Left ventricle myocardium superior (tissue), 1 donor: Measurements from ENCODE around the gene OCA2. TPM values are rescaled to one million over a fixed set of nuclear protein-coding genes. Genes with fewer than 3 reads are reported as not detected.
A peak's percentile ranks its signal among the peaks of the same experiment; 100 is the strongest.

Experiments
- ATAC-seq: fragments of 200-7000 bp; cut with Tn5 transposase; one replicate; pipeline ENCODE4 v1.9.1; 2020; ENCODE audit warnings: mild to moderate bottlenecking, moderate library complexity
- DNase-seq: peaks from one replicate; pipeline ENCODE4 v3.0.0-alpha.2; 2020
- intact Hi-C: fragments of 100-400 bp; cut with micrococcal nuclease; formaldehyde crosslinking; loops from one replicate; pipeline ENCODE4 v1.11.0; 2022
- total RNA-seq: library from RNA; stranded (reverse); fragmentation: NEBNext Ultra II Directional; extraction: Animal tissue kit (Norgen Biotek cat#: 25700); gene quantifications from one replicate; pipeline ENCODE4 v1.2.1, GENCODE V29; 2021
- donor health status: DM: no; HTN: yes; CAD: no; lungs with severe emphysema.

Gene OCA2
- total RNA-seq, 1 donor from 2014 or later: 0.15 TPM

DNA sequence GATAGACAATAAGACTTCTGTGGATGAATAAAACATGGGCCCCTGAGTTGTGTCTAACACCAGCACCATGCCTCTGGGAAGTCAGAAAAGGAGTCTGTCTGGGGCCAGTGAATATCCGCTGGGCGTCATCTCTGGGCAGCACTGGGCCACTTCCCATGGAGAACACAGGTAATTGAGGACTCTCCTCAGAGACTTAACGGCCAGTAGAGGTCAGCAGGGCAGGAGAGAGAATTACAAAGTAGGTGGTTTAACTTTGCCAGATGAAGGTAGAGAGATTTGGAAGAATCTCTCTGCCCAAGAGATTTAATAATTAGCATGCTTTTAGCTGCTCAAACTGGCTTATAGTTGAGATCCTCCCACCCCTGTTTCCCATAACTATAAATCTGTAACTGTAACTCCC is 65.7 kb downstream of the OCA2 start:
- intact Hi-C loops: no loop called here
- no peak for DNase-seq
- ATAC-seq: no peak

DNA sequence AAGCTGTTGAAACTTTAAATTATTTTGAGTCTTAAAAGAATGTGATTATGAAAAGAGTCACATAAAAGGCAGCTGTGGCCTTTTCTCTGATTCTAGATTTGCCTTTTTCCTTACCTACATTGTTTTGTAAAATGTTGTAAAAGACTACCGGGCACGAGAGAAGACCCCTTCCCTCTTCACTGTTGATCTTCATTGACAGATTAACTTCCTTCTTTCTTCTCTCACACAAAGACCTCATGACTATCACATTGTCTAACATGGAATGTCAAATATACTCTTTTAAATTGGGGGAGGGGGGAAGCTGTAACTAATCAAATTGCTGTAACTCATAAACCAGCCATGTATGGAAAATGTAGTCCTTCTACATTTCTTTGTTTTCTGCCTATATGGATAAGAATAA is 68.3 kb downstream of the OCA2 start:
- ATAC-seq (no peak), DNase-seq (no peak)
- intact Hi-C loops: no loop called here

DNA sequence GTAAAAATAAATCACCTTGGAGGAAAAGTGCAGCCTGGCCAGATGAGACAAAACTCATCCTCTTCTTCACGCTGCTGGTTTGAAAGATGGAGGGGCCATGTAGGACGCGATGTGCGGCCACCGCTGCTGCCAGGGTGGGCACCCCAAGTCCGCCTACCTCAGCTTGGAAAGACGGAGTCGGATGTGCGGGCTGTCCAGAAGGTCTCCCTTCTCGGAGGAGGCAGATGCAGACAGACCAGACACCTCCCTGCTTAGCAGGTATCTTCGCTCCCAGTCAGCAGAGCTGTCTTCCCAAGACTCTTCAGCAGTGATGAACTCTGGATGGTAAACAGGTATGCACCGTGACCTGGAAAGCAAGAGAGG is 71.4 kb downstream of the OCA2 start:
- no peak for ATAC-seq
- intact Hi-C loops: no loop called here
- DNase-seq: no peak

DNA sequence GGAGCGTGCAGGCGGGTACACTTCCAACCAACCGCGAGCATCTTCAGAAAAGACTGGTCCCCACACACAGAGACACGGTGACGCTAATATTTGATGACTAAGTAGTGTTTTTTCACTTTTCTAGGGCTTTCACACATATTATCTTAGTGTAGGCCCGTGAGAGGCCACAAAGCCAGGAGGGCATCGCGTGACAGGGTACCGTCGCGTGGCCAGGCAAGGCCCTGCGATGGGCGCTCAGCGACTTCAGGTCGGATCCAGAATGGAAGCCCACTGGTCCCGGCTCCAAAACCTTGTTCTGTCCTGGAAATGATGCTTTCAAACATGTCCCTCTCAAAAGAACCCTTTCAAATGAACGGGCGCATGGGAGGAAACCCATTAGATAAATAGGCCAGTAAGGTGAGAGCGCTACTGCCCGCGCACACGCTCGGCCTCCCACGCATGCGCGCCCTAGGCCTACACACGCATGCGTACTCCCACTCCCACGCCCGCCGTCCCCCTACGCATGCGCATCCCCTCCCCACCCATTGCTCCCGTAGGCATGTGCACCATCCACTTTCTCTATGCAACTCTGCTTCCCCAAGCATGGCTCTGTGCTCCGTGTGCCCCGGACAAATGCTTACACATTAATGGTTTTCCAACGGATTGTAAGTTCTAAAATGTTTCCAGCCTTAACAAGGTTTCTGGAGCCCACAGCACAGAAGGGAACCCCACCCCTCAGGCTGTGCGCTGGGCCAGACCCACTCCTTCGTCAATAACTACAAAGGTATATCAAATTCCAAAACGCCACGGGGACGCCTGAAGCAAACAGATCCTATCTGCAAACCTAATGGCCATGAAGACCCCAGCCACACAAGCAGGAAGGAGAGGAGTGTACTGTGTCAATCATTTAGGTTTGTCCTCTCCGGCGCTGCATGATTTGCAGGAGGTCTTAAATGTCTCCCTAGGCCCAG is 72.1 kb downstream of the OCA2 start:
- DNase-seq (no peak), ATAC-seq (no peak)
- intact Hi-C loops: no loop called here

DNA sequence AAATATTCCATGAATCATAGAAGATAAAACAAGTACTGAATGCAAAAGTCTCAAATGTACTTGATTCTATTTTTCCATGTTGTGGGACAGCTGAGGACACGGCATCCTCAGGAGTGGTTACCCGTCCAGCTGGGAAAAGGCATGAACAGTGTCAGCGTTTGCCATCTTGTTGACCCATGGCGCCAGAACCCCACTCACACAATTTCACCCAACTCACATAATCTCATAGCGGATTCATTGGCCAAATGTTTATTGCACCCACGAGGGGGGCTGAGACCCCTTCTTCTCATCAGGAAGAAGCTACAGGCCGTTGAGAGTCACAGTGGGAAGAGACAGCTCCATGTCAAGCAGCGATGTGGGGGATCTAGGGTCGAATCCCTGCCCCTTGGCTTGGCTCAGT is 72.9 kb downstream of the OCA2 start:
- intact Hi-C loops: no loop called here
- no peak for DNase-seq
- no peak for ATAC-seq

DNA sequence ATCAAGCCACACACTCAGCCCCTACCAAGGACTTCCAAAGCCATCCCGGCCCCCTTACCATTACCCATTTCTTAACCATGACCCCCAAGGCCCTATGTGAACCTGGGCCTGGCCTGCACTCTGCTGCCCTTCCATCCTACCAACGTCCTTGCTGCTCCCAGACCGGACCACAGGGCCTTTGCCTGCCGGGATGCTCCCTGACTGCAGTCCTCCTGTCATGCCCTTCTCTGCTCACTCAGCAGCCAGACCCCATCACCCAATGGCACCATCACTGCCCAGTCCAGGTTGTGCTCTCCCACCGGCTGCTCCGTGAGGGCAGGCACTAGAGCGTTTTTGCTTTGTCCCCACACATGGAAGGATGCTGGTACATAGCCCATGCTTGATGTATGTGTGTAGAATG is 73.7 kb downstream of the OCA2 start:
- ATAC-seq: no peak
- no peak for DNase-seq
- intact Hi-C loops: no loop called here

DNA sequence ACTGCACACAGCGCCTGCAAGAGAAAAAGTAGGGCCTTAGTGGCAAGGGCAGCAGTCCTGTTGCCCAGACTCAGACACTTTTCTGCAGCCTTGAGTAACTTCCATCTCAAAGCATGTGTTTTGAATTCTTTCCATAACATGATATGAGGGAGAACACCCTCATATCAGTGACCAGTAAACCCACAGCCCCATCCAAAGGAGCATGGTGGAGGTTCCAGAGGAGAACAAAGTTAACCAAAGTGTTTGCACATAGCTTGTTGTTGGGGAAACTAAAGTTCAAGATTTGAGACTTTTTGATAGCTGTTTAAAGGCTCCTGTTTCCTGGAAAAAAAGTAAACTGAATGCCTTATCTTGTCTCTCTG is 74.2 kb downstream of the OCA2 start:
- intact Hi-C loops: no loop called here
- ATAC-seq (no peak), DNase-seq (no peak)

DNA sequence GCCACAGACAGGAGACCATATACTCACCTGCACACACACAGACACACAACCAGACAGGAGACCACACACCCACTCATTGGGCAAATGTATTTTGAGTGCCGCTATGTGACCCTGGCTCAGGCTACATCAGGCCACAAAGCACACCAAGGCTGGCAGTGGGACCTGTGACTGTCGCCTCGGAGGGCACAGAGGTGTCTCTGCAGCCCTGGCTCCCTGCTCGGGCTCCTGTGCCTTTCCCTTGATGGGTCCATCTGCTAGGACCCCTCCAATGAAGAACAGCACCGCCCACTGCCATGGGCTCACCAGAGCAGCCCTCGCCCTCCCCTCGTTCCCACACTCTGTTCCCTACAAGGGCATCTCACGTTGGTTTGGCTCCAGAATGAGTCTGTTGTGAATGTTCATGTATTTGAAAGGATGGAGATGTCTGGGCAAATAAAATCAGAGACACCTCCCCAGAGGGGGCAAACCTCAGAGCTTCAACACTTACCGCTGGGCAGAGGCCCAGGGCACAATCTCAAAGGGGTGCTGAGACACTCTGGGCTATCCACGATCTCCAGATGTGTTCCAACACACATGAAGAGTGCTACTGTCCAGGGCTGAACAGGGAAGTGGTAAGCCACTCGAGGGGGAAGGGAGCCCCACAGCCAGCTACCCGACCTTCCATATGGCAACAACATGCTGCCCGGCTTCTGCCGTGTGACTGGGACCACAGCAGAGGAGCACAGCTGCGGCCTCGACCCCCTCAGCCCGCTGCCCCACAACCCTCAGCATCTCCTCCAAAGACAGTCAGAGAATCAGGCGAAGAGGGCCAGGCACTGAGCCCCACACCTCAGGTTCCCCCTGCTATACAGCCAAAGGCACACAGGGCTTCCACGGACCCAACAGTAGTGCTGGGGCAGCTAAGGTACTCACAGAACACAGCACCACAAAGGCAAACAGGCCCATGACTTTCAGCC is 74.9 kb downstream of the OCA2 start:
- intact Hi-C loops: no loop called here
- ATAC-seq (no peak), DNase-seq (no peak)

DNA sequence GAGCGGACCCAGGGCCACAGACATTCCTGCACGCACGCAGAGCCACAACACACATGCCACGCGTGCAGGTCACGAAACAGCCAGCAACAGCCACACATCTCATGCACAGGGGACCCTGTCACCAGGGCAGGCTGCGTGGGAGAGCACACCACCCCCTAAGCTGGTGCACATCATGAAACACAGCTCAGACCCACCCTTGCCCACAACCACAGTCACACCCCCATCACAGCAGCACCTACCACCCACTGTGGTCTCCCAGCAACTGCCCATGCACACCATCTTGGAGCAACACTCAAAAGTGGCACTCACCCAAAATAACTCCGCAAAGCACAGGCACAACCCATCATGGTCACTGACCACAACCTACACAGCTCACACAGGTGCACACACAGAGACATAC is 75.7 kb downstream of the OCA2 start:
- intact Hi-C loops: no loop called here
- DNase-seq: no peak
- ATAC-seq: no peak

DNA sequence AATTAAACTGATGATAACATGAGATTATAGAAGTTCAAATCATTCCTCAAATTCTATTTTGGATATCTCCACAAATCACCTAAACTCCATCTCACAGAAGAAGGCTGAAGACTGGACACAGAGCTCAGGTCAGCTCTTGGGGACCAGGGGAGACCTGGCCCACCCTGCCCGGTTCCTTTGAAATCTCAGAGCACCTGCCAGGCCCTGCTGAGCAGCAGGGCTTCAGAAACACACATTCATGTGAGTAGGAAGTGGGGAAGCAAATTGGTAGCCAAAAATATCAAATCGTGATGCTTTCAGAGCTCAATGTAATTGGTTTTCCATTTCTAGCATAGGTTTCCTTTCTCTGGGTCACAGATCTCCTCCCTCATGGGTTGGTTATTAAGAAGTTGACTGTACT is 76.2 kb downstream of the OCA2 start:
- ATAC-seq: no peak
- intact Hi-C loops: no loop called here
- DNase-seq: no peak

DNA sequence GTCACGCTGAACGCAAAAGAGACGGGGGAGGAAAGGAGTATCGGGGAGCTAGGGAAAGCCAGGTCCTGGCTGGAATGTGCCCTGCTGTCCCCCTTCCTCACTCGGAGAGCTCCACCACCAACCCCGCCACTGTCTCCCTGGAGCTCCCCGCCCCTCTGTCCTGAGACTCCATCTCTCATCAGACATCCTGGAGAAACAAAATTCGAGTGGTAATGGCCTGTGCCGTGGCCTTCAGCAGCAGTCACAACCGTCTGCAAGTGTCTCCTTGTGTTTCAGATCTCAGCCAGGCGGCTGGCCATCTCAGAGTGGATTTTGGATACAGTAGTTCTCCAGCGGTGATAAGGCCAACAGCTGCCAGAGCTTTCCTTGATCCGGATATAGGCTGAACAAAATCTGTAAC is 76.9 kb downstream of the OCA2 start:
- DNase-seq (no peak), ATAC-seq (no peak)
- intact Hi-C loops: no loop called here

DNA sequence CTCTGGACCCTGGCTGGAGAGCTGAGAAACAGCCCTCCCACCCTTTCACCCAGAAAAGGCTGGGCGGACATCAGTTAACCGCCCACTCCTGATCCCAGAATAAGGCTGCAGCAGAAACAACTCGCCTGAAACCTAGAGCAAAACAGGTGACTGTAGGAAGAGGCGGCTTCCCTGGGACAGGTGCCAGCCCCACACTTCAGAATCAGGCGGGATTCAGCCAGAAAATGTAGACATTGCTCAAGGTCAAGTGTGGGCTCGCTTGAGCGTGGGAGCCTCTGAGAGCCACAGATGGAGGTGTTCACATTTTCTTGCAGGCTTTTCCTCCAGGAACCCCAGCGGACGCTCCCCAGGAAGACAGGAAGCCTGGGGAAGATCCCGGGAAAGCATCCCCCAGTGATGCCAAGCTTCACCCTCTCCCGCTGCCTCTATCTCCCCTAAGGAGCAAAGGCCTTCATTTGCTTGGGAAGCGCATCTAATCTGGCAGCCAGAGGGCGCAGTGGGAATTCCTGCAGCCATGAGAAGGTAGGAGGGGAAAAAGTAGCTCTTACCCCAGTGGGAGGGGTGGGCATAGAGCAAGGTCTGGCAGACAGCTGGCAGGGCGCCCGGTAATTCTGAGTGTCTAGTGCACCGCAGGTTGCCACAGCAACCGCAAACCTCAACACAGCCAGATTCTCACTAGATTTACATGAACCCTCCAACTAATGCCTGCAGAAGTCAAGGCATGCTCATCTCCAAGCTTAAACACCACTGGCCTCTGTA is 77.7 kb downstream of the OCA2 start:
- intact Hi-C loops: no loop called here
- peak; percentile 40 for ATAC-seq
- peak; percentile 58 for DNase-seq

DNA sequence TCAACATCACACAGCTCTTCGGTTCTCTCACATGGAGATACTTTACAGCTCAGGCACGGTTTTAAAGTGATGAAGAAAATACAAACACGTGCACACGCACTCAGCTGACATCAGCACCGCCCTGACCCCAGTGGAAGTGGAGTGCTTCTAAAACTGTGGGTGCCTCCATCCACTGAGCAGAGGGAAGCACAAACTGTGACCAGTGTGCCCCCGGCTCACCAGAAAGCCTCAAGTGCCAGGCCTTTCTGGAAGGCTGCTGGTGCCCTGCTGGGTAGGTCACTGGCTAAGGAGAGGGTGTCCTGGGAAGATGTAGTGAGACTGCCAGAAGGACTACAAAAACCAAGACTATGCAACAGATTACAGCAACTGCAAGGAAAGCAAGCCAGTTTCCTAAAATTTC is 78.5 kb downstream of the OCA2 start:
- DNase-seq: no peak
- intact Hi-C loops: no loop called here
- ATAC-seq: no peak

DNA sequence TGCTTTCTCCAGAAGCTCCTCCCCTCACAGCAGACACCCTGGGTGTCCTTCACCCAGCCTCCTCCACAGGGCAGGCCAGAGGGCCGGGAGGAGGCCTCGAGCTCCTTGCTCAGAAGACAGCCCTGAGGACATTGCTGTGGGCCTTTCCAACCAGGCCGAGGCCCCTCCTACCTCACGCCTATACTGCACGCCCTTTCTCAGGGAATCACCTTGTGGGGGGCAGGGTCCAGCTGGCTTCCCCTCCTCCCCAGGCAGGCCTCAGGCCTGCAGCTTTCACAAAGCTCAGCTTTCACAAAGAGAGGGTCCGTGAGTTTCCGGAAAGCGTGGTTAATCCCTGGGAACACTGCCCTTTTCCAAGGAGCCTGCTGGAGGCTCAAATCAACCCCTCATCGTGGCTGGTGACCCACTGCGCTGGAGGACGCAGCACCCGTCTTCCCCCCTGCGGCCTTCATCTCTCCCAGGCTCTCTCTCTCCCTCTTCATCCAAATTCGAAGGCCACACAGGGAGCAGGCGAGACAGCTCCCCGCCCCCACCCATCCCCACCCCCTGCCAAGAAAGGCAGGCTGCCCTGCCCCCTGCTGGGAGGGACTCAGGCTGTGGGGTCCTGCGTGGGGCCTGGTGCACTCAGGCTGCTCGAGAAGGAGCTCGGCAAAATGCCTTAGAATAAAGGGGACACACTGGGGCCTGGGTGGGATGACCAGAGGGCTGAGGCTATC is 79.4 kb downstream of the OCA2 start:
- DNase-seq (no peak), ATAC-seq (no peak)
- intact Hi-C loops: no loop called here

DNA sequence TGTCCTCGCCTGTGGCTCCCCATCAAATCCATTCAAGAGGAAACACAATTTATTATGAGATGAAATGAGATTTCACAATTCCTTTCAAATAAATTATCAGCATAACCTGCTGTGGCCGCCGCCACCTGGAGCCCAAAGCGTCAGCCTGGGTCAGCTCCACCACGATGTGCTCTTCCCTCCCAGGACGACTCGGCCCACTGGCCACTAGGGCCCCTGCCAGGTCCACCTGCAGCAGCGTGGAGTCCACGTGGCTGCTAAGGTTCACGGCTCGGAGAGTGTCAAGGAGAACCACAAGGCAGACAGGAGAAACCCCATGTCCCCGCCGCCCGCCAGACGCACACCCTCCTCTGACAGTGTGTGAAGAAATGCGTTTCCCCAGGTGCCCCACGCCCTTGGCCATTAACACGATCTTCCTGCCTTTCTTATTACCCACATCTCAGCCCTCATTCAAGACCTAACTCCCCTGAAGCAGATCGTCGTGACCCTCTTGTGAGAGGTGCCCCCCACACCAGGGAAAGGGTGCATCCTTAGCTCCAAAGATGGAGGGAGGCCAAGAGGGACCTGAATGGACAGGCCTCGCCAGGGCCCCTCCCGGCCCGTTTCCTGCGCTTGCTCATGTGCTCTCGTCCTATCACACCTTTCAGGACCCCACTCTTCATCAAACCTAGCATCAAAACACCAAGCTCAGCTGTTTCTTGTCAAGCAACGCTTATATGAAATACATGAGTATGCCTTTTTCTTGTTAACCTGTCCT is 80.6 kb downstream of the OCA2 start:
- no peak for DNase-seq
- intact Hi-C loops: no loop called here
- no peak for ATAC-seq

DNA sequence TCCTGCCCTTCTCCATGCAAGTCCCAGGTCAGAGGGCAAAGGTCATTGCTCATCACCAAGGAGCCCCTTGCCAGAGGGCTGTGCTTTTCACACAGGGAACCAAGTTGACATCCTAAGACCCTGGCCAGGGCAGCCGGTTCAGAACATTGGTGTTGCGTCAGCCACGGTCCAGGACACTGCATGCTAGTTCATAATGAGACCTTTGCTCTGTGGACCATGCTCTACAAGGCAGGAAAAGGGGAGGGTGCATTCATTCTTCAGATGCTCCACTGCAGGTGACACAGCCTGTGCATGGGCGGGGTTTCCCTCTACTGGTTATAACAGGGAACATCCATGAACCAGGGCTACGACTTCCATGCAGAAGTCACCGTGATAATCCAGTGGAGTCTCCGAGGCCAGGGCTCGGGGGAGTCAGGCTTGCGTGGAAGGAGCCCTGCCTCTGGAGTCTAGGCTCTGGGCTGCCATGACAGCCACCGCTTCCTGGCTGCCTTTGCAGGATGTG is 81.6 kb downstream of the OCA2 start:
- DNase-seq: no peak
- intact Hi-C loops: no loop called here
- no peak for ATAC-seq

DNA sequence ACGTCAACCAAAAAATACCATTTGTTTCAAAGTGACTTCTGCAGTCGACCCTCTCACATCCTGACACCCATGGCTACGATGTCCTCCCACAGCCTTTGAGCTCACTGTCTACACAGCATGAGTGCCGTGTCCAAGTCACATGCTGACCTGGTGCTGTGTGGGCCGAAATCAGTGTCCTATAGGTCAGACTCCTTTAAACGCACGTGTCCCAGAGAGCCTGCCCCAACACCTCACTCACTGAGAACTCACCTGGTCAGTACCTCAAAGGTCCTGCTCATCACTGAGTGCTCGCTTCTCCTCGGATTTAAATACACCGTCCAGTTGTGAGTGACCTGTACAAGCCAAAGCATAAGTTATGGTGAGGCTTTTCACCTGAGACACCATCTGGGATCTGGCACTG is 83.3 kb downstream of the OCA2 start:
- intact Hi-C loops: no loop called here
- DNase-seq (no peak), ATAC-seq (no peak)

DNA sequence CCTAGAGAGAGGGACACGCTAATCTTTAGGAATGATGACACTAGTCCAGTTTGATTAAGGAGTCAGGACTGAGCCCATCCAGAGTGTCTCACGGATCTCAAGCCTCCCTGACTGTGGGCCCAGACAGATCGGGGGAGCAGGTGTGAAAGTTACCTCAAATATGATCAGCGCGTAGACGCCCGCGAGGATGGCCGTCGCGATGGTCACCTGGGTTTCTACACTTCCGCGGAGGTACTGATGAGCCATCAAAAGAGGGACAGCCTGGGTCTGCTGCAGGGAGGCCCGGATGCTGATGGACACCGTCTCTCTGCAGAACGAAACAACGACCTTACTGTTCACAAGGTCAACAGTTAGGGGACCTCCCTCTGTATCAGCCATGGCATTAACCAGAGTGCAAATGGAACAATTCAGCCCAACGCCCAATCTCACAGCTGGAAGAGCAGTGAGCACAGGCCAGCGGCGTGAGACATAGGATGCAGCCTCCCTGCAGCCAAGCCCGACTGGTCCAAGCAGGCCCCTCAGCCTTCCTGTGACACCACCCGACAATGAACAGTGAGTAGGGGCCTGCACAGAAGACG is 84.4 kb downstream of the OCA2 start:
- ATAC-seq: no peak

More for the DNA sequence above, 84.4 kb downstream of the OCA2 start:
- intact Hi-C loops: no loop called here
- no peak for DNase-seq
